HFF-Myc (cell line): ENCODE results near the gene GNB4.

Experiments
- DNase-seq: peaks from one replicate; pipeline ENCODE4 v3.0.0-alpha.2; 2011; ENCODE audit warnings: low read depth; ENCODE audit errors: extremely low read depth
- H3K4me3 ChIP-seq: replicated peaks from 2 replicates; pipeline ENCODE4 v1.5.1; 2011; ENCODE audit warnings: low read depth, mild to moderate bottlenecking, control low read depth, low read length
- TF ChIP-seq, protein P1 (sequence below): IDR thresholded peaks from 2 replicates; pipeline ENCODE4 v1.5.1; 2012; ENCODE audit warnings: mild to moderate bottlenecking, low read depth, low read length, control low read depth; ENCODE audit errors: missing control alignments

GNB4 gene

DNA sequence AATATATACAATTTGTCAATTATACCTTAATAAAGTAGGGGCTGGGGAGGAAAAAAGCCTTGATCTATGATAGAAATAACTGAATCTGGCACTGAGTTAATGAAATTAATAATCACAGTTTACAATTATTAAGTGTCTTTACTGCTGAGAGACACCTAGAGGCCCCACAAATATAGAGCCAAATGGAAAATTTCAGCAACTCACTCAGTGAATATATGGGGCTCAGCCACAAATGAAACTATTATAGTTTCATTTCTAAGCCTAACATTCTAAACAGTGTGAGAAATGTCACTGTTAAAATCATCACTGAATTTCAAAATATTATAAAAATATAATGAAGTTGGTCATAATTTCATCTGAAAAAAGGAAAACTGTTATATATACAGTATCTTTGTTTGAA is 40.3 kb downstream of the GNB4 start:
- TF ChIP-seq, protein P1, sequence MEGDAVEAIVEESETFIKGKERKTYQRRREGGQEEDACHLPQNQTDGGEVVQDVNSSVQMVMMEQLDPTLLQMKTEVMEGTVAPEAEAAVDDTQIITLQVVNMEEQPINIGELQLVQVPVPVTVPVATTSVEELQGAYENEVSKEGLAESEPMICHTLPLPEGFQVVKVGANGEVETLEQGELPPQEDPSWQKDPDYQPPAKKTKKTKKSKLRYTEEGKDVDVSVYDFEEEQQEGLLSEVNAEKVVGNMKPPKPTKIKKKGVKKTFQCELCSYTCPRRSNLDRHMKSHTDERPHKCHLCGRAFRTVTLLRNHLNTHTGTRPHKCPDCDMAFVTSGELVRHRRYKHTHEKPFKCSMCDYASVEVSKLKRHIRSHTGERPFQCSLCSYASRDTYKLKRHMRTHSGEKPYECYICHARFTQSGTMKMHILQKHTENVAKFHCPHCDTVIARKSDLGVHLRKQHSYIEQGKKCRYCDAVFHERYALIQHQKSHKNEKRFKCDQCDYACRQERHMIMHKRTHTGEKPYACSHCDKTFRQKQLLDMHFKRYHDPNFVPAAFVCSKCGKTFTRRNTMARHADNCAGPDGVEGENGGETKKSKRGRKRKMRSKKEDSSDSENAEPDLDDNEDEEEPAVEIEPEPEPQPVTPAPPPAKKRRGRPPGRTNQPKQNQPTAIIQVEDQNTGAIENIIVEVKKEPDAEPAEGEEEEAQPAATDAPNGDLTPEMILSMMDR: no peak
- no peak for DNase-seq
- no peak overlapping the region for H3K4me3 ChIP-seq

DNA sequence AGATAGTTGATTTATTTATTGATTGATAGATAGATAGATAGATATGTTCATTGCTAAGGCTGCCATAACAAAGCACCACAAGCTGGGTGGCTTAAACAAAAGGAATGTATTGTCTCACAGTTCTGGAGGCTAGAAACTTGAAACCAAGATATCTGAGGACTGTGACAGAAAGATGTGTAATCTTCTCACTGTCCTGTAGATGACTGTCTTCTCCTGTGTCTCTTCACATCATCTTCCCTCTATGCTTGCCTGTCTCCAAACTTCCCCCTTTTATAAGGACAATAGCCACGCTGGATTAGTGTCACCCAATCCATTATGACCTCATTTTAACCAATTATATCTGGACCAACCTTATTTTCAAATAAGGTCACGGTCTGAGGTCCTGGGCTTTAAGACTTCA is 40.9 kb downstream of the GNB4 start:
- no peak for DNase-seq
- TF ChIP-seq, protein P1: no peak
- H3K4me3 ChIP-seq: no peak overlapping the region

DNA sequence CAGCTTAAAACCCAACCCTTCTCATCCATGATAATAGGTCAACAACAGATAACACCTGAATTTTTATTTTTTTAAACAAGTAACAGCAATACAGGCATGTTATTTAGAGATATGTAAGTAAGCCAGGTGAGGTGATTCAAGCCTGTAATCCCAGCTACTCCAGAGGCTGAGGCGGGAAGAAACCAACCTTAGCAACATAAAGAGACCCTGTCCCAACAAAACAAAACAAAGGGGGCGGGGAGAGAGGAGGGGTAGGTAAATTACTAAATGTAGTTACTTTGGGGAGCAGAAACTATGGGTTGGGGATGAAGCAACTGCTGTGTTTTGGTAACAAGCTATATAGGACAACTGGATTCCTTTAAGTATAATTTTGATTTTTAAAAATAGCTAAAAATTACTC is 47.0 kb downstream of the GNB4 start:
- H3K4me3 ChIP-seq: no peak overlapping the region
- DNase-seq: no peak
- TF ChIP-seq, protein P1: no peak

DNA sequence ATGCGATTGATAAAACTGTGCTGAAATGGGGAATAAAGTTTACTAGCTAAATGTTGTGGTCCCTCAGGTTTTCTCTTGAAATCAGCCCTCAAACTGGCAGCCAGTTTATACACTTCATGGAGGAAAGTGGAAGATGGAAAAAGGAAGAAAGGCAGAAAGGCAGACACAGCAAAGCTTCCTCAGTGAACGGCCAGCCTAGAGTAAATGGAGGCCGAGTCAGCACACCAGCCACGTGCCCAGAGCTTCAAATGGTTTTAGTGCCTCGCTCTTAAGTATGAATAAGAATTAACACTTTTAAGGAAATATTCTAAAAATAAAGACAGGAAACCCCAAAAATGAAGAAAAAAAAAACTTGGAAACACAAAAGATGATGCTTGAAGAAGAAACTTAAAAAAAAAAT is 48.3 kb downstream of the GNB4 start:
- TF ChIP-seq, protein P1: no peak
- DNase-seq: no peak
- no peak overlapping the region for H3K4me3 ChIP-seq

DNA sequence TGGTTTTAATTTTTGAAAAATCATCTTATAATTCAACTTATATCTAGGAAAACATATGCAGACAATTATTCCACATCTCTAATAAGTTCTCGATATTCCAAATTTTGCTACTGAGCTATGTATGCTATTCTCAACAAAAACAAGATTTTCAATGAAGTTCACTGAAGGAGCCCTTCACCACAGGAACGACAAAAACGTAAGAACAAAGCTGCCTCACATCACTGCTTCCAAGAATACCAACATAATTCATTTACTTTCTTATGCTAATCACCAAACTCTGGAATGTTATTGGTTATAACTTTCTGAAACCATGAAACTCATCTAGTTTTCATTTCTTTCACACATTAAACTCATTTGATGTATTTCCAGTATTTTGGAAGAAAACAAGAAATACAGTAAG is 49.7 kb downstream of the GNB4 start:
- TF ChIP-seq, protein P1: no peak
- DNase-seq: no peak
- H3K4me3 ChIP-seq: no peak overlapping the region

DNA sequence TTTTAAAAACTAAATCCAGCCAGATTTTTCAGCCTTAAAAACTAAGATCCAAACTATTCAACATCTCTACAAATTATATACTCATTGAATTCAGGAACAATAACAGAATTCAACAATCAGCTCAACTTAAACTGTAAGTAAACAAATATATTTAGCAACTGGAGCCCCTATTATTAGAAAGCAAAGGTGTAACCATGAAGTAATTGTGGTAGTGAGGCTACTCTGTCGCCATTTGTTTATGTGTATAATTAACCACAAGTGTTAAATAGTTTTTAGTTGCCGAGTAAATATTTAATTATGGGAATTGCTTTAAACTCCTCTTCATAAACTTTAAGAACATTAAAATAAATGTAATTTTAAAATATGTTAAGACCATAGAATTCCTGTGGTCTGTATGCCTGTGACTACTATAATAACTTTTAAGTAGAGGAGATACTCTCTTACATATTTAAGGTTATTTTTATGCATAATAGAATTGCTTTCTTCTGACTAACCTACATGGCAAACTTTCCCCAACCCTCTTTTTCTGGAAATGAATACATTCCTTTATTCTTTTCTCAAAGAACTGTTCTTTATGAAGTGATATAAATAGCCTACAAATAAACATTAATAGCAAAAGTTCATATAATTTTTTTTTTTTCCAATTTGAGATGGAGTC is 52.6 kb downstream of the GNB4 start:
- TF ChIP-seq, protein P1: no peak
- DNase-seq: no peak

DNA sequence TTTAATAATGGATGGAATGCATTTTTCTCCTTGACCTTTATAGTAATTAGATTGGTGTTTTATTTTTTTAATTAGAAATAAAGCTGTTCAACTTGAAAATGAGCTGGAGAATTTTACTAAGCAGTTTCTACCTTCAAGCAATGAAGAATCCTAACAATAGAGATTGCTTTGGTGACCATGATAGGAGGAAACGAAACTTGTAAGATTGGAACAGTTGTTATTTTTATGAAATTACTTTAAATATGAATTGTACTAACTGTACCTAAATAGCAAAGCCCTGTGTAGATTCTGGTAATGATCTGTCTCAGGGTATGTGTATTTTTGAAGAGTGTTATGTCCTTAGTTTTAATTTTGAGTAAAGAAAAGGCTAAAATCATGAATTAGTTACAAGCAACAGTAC is 59.4 kb downstream of the GNB4 start:
- TF ChIP-seq, protein P1: no peak
- DNase-seq: no peak
- H3K4me3 ChIP-seq: no peak overlapping the region

More for the DNA sequence above, 52.6 kb downstream of the GNB4 start:
- H3K4me3 ChIP-seq: no peak overlapping the region
